Mammary epithelial cell (primary cell): ENCODE results near the gene KCNK15.

Experiments
- EZH2 ChIP-seq: IDR thresholded peaks from 2 replicates; pipeline ENCODE4 v1.6.1; 2012; ENCODE audit warnings: low read length, inconsistent platforms, borderline replicate concordance
- TF ChIP-seq, protein P1 (sequence below), 2 donors: IDR thresholded peaks in 1 of 2; conservative IDR thresholded peaks in 1 of 2; 2 replicates each; pipeline ENCODE4 v1.5.1; 2011 to 2012; ENCODE audit warnings: inconsistent platforms in 2 of 2, low read length in 2 of 2, mild to moderate bottlenecking in 2 of 2, control low read depth in 1 of 2, low read depth in 1 of 2; ENCODE audit not compliant: insufficient read depth in 1 of 2; ENCODE audit errors: extremely low read depth in 1 of 2

GRCh38 chr20:44765091-44765490 lies 19.4 kb downstream of the KCNK15 start:
- TF ChIP-seq, protein P1, sequence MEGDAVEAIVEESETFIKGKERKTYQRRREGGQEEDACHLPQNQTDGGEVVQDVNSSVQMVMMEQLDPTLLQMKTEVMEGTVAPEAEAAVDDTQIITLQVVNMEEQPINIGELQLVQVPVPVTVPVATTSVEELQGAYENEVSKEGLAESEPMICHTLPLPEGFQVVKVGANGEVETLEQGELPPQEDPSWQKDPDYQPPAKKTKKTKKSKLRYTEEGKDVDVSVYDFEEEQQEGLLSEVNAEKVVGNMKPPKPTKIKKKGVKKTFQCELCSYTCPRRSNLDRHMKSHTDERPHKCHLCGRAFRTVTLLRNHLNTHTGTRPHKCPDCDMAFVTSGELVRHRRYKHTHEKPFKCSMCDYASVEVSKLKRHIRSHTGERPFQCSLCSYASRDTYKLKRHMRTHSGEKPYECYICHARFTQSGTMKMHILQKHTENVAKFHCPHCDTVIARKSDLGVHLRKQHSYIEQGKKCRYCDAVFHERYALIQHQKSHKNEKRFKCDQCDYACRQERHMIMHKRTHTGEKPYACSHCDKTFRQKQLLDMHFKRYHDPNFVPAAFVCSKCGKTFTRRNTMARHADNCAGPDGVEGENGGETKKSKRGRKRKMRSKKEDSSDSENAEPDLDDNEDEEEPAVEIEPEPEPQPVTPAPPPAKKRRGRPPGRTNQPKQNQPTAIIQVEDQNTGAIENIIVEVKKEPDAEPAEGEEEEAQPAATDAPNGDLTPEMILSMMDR (conservative IDR thresholded peaks at IDR 0.05 in 1 of 2, IDR thresholded peaks at IDR 0.05 in 1 of 2; ENCODE audit: extremely low read depth in 1 of 2, insufficient read depth in 1 of 2, low read depth in 1 of 2, low read length in 2 of 2): no peak
- TF ChIP-seq EZH2: no peak
